GM12878 (cell line): ENCODE data around the gene TMED10.

ENCODE experiments used
- CEBPZ ChIP-seq: fragments of 150-350 bp; IDR thresholded peaks from 2 replicates; pipeline ENCODE4 v1.6.1; 2016; ENCODE audit warnings: low read depth, low read length
- ETV6 ChIP-seq, 2 experiments: fragments of 450-650 bp in 1 of 2; IDR thresholded peaks in 1 of 2; conservative IDR thresholded peaks in 1 of 2; 2 replicates each; pipeline ENCODE4 v1.6.1; 2014; ENCODE audit warnings: antibody characterized with exemption in 1 of 2, borderline replicate concordance in 1 of 2, low read depth in 1 of 2, mild to moderate bottlenecking in 1 of 2, moderate library complexity in 1 of 2
- POLR2A ChIP-seq: IDR thresholded peaks from 2 replicates; pipeline ENCODE4 v1.6.1; 2011; ENCODE audit warnings: low read depth, mild to moderate bottlenecking, low read length
- POLR2AphosphoS5 ChIP-seq: IDR thresholded peaks from 2 replicates; pipeline ENCODE4 v1.6.1; 2011; ENCODE audit warnings: mild to moderate bottlenecking, low read length, inconsistent platforms
- RELA ChIP-seq: fragments of 450-650 bp; IDR thresholded peaks from 2 replicates; pipeline ENCODE4 v1.8.0; 2014; ENCODE audit warnings: borderline replicate concordance; ENCODE audit not compliant: partially characterized antibody
- REST ChIP-seq: IDR thresholded peaks from 2 replicates; pipeline ENCODE4 v1.6.1; 2012; ENCODE audit warnings: mild to moderate bottlenecking, low read depth, low read length
- ZZZ3 ChIP-seq: IDR thresholded peaks from 2 replicates; pipeline ENCODE4 v1.6.1; 2011; ENCODE audit warnings: low read depth; ENCODE audit not compliant: control insufficient read depth, insufficient read length
- TF ChIP-seq, protein P1 (sequence below), 3 experiments: IDR thresholded peaks in 2 of 3; conservative IDR thresholded peaks in 1 of 3; 2 replicates each; pipeline ENCODE4 v1.5.1; 2011; ENCODE audit warnings: low read depth in 3 of 3, low read length in 3 of 3, mild to moderate bottlenecking in 3 of 3, control low read depth in 2 of 3, moderate library complexity in 2 of 3, inconsistent platforms in 1 of 3, mixed read lengths in 1 of 3; ENCODE audit not compliant: control insufficient read depth in 2 of 3, insufficient read depth in 1 of 3; ENCODE audit errors: extremely low read depth in 1 of 3

DNA sequence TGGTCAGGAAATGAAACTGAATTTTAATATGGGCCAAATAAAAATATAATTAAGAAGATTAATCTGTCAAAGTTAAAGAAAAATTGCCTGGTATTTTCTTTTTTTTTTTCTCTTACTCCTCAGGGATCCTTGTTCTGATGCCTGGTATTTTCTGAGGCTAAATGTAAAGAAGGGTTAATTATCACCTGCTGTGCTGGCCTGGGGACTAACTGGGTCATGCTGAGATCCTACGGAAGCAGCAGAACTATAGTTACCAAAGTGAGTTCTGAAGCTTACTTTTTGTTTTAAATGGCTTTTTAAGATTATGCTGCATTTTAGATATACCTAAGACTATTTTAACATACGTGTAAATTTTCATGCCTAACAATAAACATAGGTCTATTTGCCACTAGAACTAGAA, 83.7 kb downstream of the TMED10 start:
- TF ChIP-seq, protein P1, sequence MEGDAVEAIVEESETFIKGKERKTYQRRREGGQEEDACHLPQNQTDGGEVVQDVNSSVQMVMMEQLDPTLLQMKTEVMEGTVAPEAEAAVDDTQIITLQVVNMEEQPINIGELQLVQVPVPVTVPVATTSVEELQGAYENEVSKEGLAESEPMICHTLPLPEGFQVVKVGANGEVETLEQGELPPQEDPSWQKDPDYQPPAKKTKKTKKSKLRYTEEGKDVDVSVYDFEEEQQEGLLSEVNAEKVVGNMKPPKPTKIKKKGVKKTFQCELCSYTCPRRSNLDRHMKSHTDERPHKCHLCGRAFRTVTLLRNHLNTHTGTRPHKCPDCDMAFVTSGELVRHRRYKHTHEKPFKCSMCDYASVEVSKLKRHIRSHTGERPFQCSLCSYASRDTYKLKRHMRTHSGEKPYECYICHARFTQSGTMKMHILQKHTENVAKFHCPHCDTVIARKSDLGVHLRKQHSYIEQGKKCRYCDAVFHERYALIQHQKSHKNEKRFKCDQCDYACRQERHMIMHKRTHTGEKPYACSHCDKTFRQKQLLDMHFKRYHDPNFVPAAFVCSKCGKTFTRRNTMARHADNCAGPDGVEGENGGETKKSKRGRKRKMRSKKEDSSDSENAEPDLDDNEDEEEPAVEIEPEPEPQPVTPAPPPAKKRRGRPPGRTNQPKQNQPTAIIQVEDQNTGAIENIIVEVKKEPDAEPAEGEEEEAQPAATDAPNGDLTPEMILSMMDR (IDR thresholded peaks at IDR 0.05 in 2 of 3, conservative IDR thresholded peaks at IDR 0.05 in 1 of 3; ENCODE audit: control insufficient read depth in 2 of 3, extremely low read depth in 1 of 3, insufficient read depth in 1 of 3, low read depth in 3 of 3, low read length in 3 of 3) = no peak
- TF ChIP-seq RELA (no peak), POLR2A (no peak), REST (no peak), CEBPZ (no peak), ETV6 (conservative IDR thresholded peaks at IDR 0.05 in 1 of 2, IDR thresholded peaks at IDR 0.05 in 1 of 2; ENCODE audit: borderline replicate concordance in 1 of 2, low read depth in 1 of 2) (no peak), ZZZ3 (no peak), POLR2AphosphoS5 (no peak)
